Stimulated activated CD4-positive, alpha-beta T cell treated with anti-CD3 and anti-CD28 coated beads, Interleukin-2, amount 100 ng/mL, for 4 hours (primary cell): ENCODE results near the gene BMPER.

Experiments used
- DNase-seq: peaks from one replicate; pipeline ENCODE4 v3.0.0-alpha.2; 2020; ENCODE audit warnings: low read depth

Gene BMPER

GRCh38 chr7:33905389-33906032 is at the start of gene BMPER:
Gene BMPER (plus strand): TSS chr7:33905539. CDS start chr7:33905614, 75 bp downstream.
- no peak for DNase-seq

- no peak for DNase-seq
Measured at GRCh38 chr7:33861947-33862346, 43.4 kb upstream of the BMPER start.

- DNase-seq, result no peak
Measured at GRCh38 chr7:33862946-33863814, 42.2 kb upstream of the BMPER start.

- DNase-seq, result no peak
Measured at GRCh38 chr7:33868166-33868565, 37.2 kb upstream of the BMPER start.

GRCh38 chr7:33869176-33869575 is 36.2 kb upstream of the BMPER start:
- DNase-seq, result no peak

GRCh38 chr7:33870120-33870519 is 35.2 kb upstream of the BMPER start:
- DNase-seq, result no peak

GRCh38 chr7:33872870-33873269 is 32.5 kb upstream of the BMPER start:
- DNase-seq, result no peak

GRCh38 chr7:33873518-33873917 is 31.8 kb upstream of the BMPER start:
- no peak for DNase-seq

GRCh38 chr7:33873981-33874750 is 31.2 kb upstream of the BMPER start:
- DNase-seq, result no peak

GRCh38 chr7:33874943-33875342 is 30.4 kb upstream of the BMPER start:
- DNase-seq, result no peak

GRCh38 chr7:33876596-33877274 is 28.6 kb upstream of the BMPER start:
- no peak for DNase-seq

GRCh38 chr7:33880787-33881186 is 24.6 kb upstream of the BMPER start:
- no peak for DNase-seq

- DNase-seq, result no peak
Measured at GRCh38 chr7:33881316-33881715, 24.0 kb upstream of the BMPER start.

GRCh38 chr7:33882040-33882837 is 23.1 kb upstream of the BMPER start:
- DNase-seq, result no peak

- no peak for DNase-seq
Measured at GRCh38 chr7:33882950-33883670, 22.2 kb upstream of the BMPER start.

- DNase-seq, result no peak
Measured at GRCh38 chr7:33883671-33883965, 21.7 kb upstream of the BMPER start.

- DNase-seq, result no peak
Measured at GRCh38 chr7:33885290-33886148, 19.8 kb upstream of the BMPER start.

- DNase-seq, result no peak
Measured at GRCh38 chr7:33886149-33886623, 19.2 kb upstream of the BMPER start.

- DNase-seq, result no peak
Measured at GRCh38 chr7:33887266-33887975, 17.9 kb upstream of the BMPER start.
